HEK293 (cell line): ENCODE measurements around the gene KRT76.

Experiments
- CTCF ChIA-PET: fragments of 350-600 bp; formaldehyde crosslinking; extraction: SDS; loops from one replicate; lab custom pipeline; 2021; ENCODE audit warnings: antibody characterized with exemption; lab: Yijun Ruan, JAX
- POLR2A ChIA-PET: fragments of 300-600 bp; formaldehyde crosslinking; extraction: SDS; loops from one replicate; lab custom pipeline; 2020; ENCODE audit warnings: antibody characterized with exemption, inconsistent platforms; lab: Yijun Ruan, JAX
- H3K27ac ChIP-seq: fragments of 200-500 bp; sonication (Bioruptor generic); 2 replicates; pipeline ENCODE4 v1.5.1; 2014; ENCODE audit warnings: low read depth, low read length, control low read depth, inconsistent platforms; ENCODE audit errors: extremely low read depth
- H3K36me3 ChIP-seq, 2 experiments: fragments of 200-500 bp in 1 of 2; sonication (Bioruptor generic) in 1 of 2; 1 replicate in 1 of 2; 2 replicates in 1 of 2; pipeline ENCODE4 v1.5.1; 2014 to 2017; ENCODE audit warnings: inconsistent platforms in 2 of 2, low read length in 2 of 2; ENCODE audit not compliant: control insufficient read depth in 2 of 2, insufficient read depth in 1 of 2
- H3K4me1 ChIP-seq: fragments of 200-500 bp; sonication (Bioruptor generic); 2 replicates; pipeline ENCODE4 v1.5.1; 2014; ENCODE audit warnings: mild to moderate bottlenecking, low read length, inconsistent platforms; ENCODE audit not compliant: control insufficient read depth, insufficient read depth
- H3K4me3 ChIP-seq: 2 replicates; pipeline ENCODE4 v1.5.1; 2011; ENCODE audit warnings: low read depth, mild to moderate bottlenecking, control low read depth, low read length, moderate library complexity
- H3K9me3 ChIP-seq: fragments of 200-500 bp; sonication (Bioruptor generic); 2 replicates; pipeline ENCODE4 v1.5.1; 2014; ENCODE audit warnings: low read depth, low read length, inconsistent platforms; ENCODE audit not compliant: control insufficient read depth, insufficient read depth
- MYNN ChIP-seq: fragments of 450-650 bp; formaldehyde crosslinking; IDR thresholded peaks from 2 replicates; pipeline ENCODE4 v1.5.1; 2016; ENCODE audit warnings: missing biosample characterization, missing genetic modification characterization, borderline replicate concordance
- ZNF202 ChIP-seq: fragments of 450-650 bp; formaldehyde crosslinking; IDR thresholded peaks from 2 replicates; pipeline ENCODE4 v1.5.1; 2016; ENCODE audit warnings: missing biosample characterization, missing genetic modification characterization, borderline replicate concordance
- ZNF266 ChIP-seq: fragments of 450-650 bp; formaldehyde crosslinking; IDR thresholded peaks from 2 replicates; pipeline ENCODE4 v1.5.1; 2016; ENCODE audit warnings: missing biosample characterization, missing genetic modification characterization, low read depth
- ZNF501 ChIP-seq: fragments of 450-650 bp; formaldehyde crosslinking; IDR thresholded peaks from 2 replicates; pipeline ENCODE4 v1.5.1; 2016; ENCODE audit warnings: missing biosample characterization, missing genetic modification characterization
- ZNF529 ChIP-seq: fragments of 450-650 bp; formaldehyde crosslinking; IDR thresholded peaks from 2 replicates; pipeline ENCODE4 v1.5.1; 2017; ENCODE audit warnings: missing genetic modification characterization, missing biosample characterization; ENCODE audit not compliant: insufficient replicate concordance
- ZNF571 ChIP-seq: fragments of 450-650 bp; formaldehyde crosslinking; IDR thresholded peaks from 2 replicates; pipeline ENCODE4 v1.5.0; 2017; ENCODE audit warnings: missing biosample characterization, missing genetic modification characterization
- ZNF585B ChIP-seq: fragments of 450-650 bp; formaldehyde crosslinking; IDR thresholded peaks from 2 replicates; pipeline ENCODE4 v1.5.1; 2016; ENCODE audit warnings: missing biosample characterization, missing genetic modification characterization
- ZNF623 ChIP-seq: fragments of 450-650 bp; formaldehyde crosslinking; IDR thresholded peaks from 2 replicates; pipeline ENCODE4 v1.5.1; 2016; ENCODE audit warnings: missing biosample characterization, missing genetic modification characterization
- ZNF785 ChIP-seq: fragments of 450-650 bp; formaldehyde crosslinking; IDR thresholded peaks from 2 replicates; pipeline ENCODE4 v1.5.1; 2016; ENCODE audit warnings: missing biosample characterization, missing genetic modification characterization
- ZNF791 ChIP-seq: fragments of 450-650 bp; formaldehyde crosslinking; IDR thresholded peaks from 2 replicates; pipeline ENCODE4 v1.5.1; 2016; ENCODE audit warnings: missing biosample characterization, missing genetic modification characterization
- ZNF843 ChIP-seq: fragments of 450-650 bp; formaldehyde crosslinking; IDR thresholded peaks from 2 replicates; pipeline ENCODE4 v1.5.1; 2016; ENCODE audit warnings: missing biosample characterization, missing genetic modification characterization
- TF ChIP-seq, protein P1 (sequence below): fragments of 450-650 bp; formaldehyde crosslinking; IDR thresholded peaks from 2 replicates; pipeline ENCODE4 v1.5.1; 2016; ENCODE audit warnings: missing biosample characterization, missing genetic modification characterization
- TF ChIP-seq, protein P2 (sequence below): fragments of 450-650 bp; formaldehyde crosslinking; IDR thresholded peaks from 2 replicates; pipeline ENCODE4 v1.5.1; 2016; ENCODE audit warnings: missing biosample characterization, missing genetic modification characterization
- TF ChIP-seq, protein P3 (sequence below): fragments of 450-650 bp; IDR thresholded peaks from 2 replicates; pipeline ENCODE4 v1.5.1; 2018; ENCODE audit warnings: missing biosample characterization, missing genetic modification characterization
- TF ChIP-seq, protein P4 (sequence below): fragments of 450-650 bp; formaldehyde crosslinking; IDR thresholded peaks from 2 replicates; pipeline ENCODE4 v1.5.1; 2017; ENCODE audit warnings: missing biosample characterization, missing genetic modification characterization
- TF ChIP-seq, protein P5 (sequence below): fragments of 450-650 bp; formaldehyde crosslinking; IDR thresholded peaks from 2 replicates; pipeline ENCODE4 v1.5.1; 2016; ENCODE audit warnings: missing biosample characterization, missing genetic modification characterization
- TF ChIP-seq, protein P6 (sequence below): fragments of 450-650 bp; formaldehyde crosslinking; IDR thresholded peaks from 2 replicates; pipeline ENCODE4 v1.5.1; 2016; ENCODE audit warnings: missing biosample characterization, missing genetic modification characterization

The KRT76 gene

DNA sequence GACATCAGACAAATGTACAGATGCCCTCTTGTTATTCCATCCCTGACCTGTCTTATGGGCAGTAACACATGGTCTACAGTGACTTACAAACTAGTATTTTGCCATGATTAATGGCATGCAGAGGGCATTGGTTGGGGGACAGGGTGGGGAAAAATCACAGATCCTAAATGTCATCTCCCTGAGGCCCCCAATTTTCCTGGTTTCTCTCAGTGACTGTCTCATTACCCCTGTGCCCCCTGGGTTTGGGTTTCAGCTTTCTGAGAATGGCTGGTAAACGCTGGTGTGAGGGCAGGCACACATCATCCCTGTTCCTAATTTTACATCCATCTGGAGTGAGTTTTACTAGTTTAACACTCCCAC lies 10.1 kb downstream of the KRT76 start:
- CTCF ChIA-PET = no interaction called here
- TF ChIP-seq, protein P1, sequence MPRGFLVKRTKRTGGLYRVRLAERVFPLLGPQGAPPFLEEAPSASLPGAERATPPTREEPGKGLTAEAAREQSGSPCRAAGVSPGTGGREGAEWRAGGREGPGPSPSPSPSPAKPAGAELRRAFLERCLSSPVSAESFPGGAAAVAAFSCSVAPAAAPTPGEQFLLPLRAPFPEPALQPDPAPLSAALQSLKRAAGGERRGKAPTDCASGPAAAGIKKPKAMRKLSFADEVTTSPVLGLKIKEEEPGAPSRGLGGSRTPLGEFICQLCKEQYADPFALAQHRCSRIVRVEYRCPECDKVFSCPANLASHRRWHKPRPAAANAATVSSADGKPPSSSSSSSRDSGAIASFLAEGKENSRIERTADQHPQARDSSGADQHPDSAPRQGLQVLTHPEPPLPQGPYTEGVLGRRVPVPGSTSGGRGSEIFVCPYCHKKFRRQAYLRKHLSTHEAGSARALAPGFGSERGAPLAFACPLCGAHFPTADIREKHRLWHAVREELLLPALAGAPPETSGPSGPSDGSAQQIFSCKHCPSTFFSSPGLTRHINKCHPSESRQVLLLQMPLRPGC (tag by site-specific recombination) = no peak
- TF ChIP-seq, protein P2, sequence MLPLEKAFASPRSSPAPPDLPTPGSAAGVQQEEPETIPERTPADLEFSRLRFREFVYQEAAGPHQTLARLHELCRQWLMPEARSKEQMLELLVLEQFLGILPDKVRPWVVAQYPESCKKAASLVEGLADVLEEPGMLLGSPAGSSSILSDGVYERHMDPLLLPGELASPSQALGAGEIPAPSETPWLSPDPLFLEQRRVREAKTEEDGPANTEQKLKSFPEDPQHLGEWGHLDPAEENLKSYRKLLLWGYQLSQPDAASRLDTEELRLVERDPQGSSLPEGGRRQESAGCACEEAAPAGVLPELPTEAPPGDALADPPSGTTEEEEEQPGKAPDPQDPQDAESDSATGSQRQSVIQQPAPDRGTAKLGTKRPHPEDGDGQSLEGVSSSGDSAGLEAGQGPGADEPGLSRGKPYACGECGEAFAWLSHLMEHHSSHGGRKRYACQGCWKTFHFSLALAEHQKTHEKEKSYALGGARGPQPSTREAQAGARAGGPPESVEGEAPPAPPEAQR (tag by site-specific recombination) = no peak
- TF ChIP-seq ZNF529 (tag by site-specific recombination) = no peak
- TF ChIP-seq ZNF266 (tag by site-specific recombination) = no peak
- TF ChIP-seq, protein P3, sequence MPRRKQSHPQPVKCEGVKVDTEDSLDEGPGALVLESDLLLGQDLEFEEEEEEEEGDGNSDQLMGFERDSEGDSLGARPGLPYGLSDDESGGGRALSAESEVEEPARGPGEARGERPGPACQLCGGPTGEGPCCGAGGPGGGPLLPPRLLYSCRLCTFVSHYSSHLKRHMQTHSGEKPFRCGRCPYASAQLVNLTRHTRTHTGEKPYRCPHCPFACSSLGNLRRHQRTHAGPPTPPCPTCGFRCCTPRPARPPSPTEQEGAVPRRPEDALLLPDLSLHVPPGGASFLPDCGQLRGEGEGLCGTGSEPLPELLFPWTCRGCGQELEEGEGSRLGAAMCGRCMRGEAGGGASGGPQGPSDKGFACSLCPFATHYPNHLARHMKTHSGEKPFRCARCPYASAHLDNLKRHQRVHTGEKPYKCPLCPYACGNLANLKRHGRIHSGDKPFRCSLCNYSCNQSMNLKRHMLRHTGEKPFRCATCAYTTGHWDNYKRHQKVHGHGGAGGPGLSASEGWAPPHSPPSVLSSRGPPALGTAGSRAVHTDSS (tag by site-specific recombination) = no peak
- TF ChIP-seq ZNF202 = no peak
- TF ChIP-seq, protein P4, sequence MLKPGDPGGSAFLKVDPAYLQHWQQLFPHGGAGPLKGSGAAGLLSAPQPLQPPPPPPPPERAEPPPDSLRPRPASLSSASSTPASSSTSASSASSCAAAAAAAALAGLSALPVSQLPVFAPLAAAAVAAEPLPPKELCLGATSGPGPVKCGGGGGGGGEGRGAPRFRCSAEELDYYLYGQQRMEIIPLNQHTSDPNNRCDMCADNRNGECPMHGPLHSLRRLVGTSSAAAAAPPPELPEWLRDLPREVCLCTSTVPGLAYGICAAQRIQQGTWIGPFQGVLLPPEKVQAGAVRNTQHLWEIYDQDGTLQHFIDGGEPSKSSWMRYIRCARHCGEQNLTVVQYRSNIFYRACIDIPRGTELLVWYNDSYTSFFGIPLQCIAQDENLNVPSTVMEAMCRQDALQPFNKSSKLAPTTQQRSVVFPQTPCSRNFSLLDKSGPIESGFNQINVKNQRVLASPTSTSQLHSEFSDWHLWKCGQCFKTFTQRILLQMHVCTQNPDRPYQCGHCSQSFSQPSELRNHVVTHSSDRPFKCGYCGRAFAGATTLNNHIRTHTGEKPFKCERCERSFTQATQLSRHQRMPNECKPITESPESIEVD (tag by site-specific recombination) = no peak
- TF ChIP-seq ZNF785 (tag by site-specific recombination) = no peak
- no peak for TF ChIP-seq ZNF571 (tag by site-specific recombination)
- TF ChIP-seq, protein P5, sequence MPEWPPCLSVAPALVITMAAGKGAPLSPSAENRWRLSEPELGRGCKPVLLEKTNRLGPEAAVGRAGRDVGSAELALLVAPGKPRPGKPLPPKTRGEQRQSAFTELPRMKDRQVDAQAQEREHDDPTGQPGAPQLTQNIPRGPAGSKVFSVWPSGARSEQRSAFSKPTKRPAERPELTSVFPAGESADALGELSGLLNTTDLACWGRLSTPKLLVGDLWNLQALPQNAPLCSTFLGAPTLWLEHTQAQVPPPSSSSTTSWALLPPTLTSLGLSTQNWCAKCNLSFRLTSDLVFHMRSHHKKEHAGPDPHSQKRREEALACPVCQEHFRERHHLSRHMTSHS = no peak
- TF ChIP-seq ZNF623 = no peak
- no peak for TF ChIP-seq ZNF501
- TF ChIP-seq, protein P6, sequence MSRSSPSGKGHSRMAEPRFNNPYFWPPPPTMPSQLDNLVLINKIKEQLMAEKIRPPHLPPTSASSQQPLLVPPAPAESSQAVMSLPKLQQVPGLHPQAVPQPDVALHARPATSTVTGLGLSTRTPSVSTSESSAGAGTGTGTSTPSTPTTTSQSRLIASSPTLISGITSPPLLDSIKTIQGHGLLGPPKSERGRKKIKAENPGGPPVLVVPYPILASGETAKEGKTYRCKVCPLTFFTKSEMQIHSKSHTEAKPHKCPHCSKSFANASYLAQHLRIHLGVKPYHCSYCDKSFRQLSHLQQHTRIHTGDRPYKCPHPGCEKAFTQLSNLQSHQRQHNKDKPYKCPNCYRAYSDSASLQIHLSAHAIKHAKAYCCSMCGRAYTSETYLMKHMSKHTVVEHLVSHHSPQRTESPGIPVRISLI (tag by site-specific recombination) = no peak
- no peak for TF ChIP-seq ZNF585B (tag by site-specific recombination)
- TF ChIP-seq ZNF843 = no peak
- TF ChIP-seq MYNN = no peak

DNA sequence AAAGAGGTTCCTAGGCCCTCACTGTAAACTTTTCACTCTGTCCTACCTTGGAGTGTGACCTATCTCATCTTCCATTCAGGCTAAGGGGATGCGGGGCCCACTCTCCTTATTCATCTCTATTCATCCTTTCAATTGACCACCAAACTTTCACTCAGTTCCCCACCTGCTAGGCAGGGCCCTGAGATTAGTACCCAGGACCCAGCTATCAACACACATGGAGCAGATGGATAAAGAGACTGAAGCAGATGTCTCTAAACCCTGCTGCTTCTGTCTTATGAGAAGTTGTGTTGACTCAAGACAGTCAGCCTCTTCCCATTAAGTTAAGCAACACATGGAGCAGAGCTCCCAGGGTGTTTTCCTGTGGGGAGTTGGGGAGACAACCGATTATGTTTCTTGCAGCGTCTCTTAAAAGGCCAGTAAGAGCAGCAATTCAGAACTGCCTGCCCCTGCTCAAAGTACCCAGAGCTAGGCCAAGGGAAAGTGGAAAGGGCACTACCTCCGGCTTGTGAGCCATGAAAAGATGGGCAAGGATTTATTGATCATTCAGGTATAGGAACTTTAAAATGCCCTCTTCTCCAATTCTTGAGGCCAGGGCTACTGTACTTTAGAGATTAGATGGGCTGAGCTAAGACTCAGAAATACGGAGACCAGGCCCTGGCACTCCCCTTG lies 10.7 kb downstream of the KRT76 start:
- ChIA-PET CTCF (no interaction called here), POLR2A (no interaction called here)
- no peaks in the 10 kb centered on the region for H3K36me3 ChIP-seq
- no peaks in the 10 kb centered on the region for H3K9me3 ChIP-seq
- no peaks in the 10 kb centered on the region for H3K4me1 ChIP-seq
- TF ChIP-seq ZNF791 (tag by site-specific recombination) = no peak
- no peak overlapping the region for H3K27ac ChIP-seq
- no peak overlapping the region for H3K4me3 ChIP-seq

More for the DNA sequence above, 10.1 kb downstream of the KRT76 start:
- no peak overlapping the region for H3K4me3 ChIP-seq
- no peaks in the 10 kb centered on the region for H3K9me3 ChIP-seq
- POLR2A ChIA-PET = no interaction called here
- no peaks in the 10 kb centered on the region for H3K4me1 ChIP-seq
- H3K27ac ChIP-seq = no peak overlapping the region
- no peaks in the 10 kb centered on the region for H3K36me3 ChIP-seq
